A673 (cell line): ENCODE data around the gene IFNLR1. TPM values are rescaled to one million over a fixed set of nuclear protein-coding genes. Genes with fewer than 3 reads are reported as not detected.

ENCODE experiments used
- BruUV-seq: library from RNA; stranded (reverse); fragments of 400-500 nt; replicated peaks from 2 replicates; lab custom pipeline; 2021; lab: Mats Ljungman, UMichigan
- CTCF ChIA-PET: fragments of 300-600 bp; sonication (Branson Sonifier 250); formaldehyde crosslinking; loops from one replicate; lab custom pipeline; 2022; ENCODE audit warnings: antibody characterized with exemption; lab: Charles Lee
- POLR2A ChIA-PET: fragments of 300-600 bp; sonication (Branson Sonifier 250); formaldehyde crosslinking; loops from one replicate; lab custom pipeline; 2022; ENCODE audit warnings: antibody characterized with exemption; ENCODE audit not compliant: low non-redundant PET; lab: Charles Lee
- DNase-seq: peaks from one replicate; pipeline ENCODE4 v3.0.0-alpha.2; 2015; ENCODE audit warnings: low spot score
- H3K27ac ChIP-seq: fragments of 200-600 bp; sonication (generic); 2 replicates; pipeline ENCODE4 v1.5.1; 2016; ENCODE audit warnings: mixed run types, low read depth, mild to moderate bottlenecking, mixed read lengths, antibody characterized with exemption, low read length; ENCODE audit not compliant: poor library complexity, severe bottlenecking
- H3K27me3 ChIP-seq: fragments of 200-600 bp; sonication (generic); replicated peaks from 2 replicates; pipeline ENCODE4 v1.6.1; 2017; ENCODE audit warnings: mixed run types, low read depth, mild to moderate bottlenecking, mixed read lengths, antibody characterized with exemption, low read length; ENCODE audit not compliant: insufficient read depth, poor library complexity
- H3K36me3 ChIP-seq: fragments of 200-600 bp; sonication (generic); 2 replicates; pipeline ENCODE4 v1.6.1; 2016; ENCODE audit warnings: mixed run types, mild to moderate bottlenecking, mixed read lengths, antibody characterized with exemption, low read length; ENCODE audit not compliant: insufficient read depth, poor library complexity, severe bottlenecking
- H3K4me1 ChIP-seq: fragments of 200-600 bp; sonication (generic); 2 replicates; pipeline ENCODE4 v1.6.1; 2017; ENCODE audit warnings: mixed run types, mild to moderate bottlenecking, mixed read lengths, antibody characterized with exemption, low read length; ENCODE audit not compliant: insufficient read depth, poor library complexity, severe bottlenecking
- H3K4me3 ChIP-seq: fragments of 200-600 bp; sonication (generic); 2 replicates; pipeline ENCODE4 v1.5.1; 2016; ENCODE audit warnings: low read depth, mixed run types, mild to moderate bottlenecking, mixed read lengths, low read length; ENCODE audit not compliant: poor library complexity, severe bottlenecking
- H3K9me3 ChIP-seq: fragments of 200-600 bp; sonication (generic); 2 replicates; pipeline ENCODE4 v1.6.1; 2016; ENCODE audit warnings: mixed run types, low read depth, mild to moderate bottlenecking, mixed read lengths, antibody characterized with exemption, low read length; ENCODE audit not compliant: poor library complexity, severe bottlenecking
- EZH2 ChIP-seq: fragments of 200-600 bp; sonication (generic); IDR thresholded peaks from 2 replicates; pipeline ENCODE4 v1.6.1; 2017; ENCODE audit warnings: borderline replicate concordance, low read depth, mild to moderate bottlenecking, mixed read lengths, antibody characterized with exemption, low read length; ENCODE audit not compliant: poor library complexity, severe bottlenecking
- intact Hi-C: fragments of 100-400 bp; cut with micrococcal nuclease; formaldehyde crosslinking; loops from one replicate; pipeline ENCODE4 v1.10.0; 2022; ENCODE audit not compliant: unreplicated experiment
- total RNA-seq: library from RNA; stranded (reverse); gene quantifications from 2 replicates; pipeline ENCODE4 v1.2.3, GENCODE V29; 2021
- TF ChIP-seq, protein P1 (sequence below): fragments of 300-800, 200-600 bp; sonication (generic); conservative IDR thresholded peaks from 2 replicates; pipeline ENCODE4 v1.5.1; 2017; ENCODE audit warnings: low read depth, mild to moderate bottlenecking, antibody characterized with exemption, low read length, moderate library complexity, mixed read lengths

IFNLR1 gene
- total RNA-seq, 1 experiment from 2014 or later, result 2.0 TPM

DNA sequence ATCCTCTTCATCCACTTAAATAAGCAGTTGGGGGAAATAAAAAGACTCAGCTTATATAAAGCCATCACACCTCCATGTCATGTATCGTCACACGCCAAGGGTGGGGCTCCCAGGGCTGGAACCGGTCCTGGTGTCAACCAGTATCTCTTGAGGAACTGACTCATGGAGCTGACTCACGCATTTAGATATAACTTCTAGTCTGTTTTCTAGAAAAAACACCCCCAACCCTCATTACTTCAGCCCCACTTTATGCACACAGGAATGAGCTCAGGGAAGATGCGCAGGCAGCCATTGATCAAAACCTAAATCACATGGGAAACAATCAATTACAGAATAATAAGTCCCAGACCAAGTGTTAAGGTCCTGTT lies 37.2 kb downstream of the IFNLR1 start:
- H3K4me1 ChIP-seq, result peaks cover 4% of the 10 kb centered on the region
- peak; percentile 18 for DNase-seq
- no peaks in the 10 kb centered on the region for H3K36me3 ChIP-seq
- peak overlapping the region; percentile 16 for H3K4me3 ChIP-seq
- no peaks in the 10 kb centered on the region for H3K9me3 ChIP-seq
- CTCF ChIA-PET, result interaction anchor here (0.6 to 2.0 kb wide), 19 partner anchors 11 to 1849 kb away, joined by 3 to 45 read pairs (median 4); no protein-coding TSS in a partner anchor
- no peaks in the 10 kb centered on the region for H3K27me3 ChIP-seq
- H3K27ac ChIP-seq, result no peak overlapping the region
- TF ChIP-seq EZH2, result no peak
- TF ChIP-seq, protein P1, sequence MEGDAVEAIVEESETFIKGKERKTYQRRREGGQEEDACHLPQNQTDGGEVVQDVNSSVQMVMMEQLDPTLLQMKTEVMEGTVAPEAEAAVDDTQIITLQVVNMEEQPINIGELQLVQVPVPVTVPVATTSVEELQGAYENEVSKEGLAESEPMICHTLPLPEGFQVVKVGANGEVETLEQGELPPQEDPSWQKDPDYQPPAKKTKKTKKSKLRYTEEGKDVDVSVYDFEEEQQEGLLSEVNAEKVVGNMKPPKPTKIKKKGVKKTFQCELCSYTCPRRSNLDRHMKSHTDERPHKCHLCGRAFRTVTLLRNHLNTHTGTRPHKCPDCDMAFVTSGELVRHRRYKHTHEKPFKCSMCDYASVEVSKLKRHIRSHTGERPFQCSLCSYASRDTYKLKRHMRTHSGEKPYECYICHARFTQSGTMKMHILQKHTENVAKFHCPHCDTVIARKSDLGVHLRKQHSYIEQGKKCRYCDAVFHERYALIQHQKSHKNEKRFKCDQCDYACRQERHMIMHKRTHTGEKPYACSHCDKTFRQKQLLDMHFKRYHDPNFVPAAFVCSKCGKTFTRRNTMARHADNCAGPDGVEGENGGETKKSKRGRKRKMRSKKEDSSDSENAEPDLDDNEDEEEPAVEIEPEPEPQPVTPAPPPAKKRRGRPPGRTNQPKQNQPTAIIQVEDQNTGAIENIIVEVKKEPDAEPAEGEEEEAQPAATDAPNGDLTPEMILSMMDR, result no peak
- POLR2A ChIA-PET, result interaction anchor here (0.5 to 0.7 kb wide), 3 partner anchors 13 to 270 kb away, joined by 6 to 13 read pairs (median 6); no protein-coding TSS in a partner anchor
- no TSS peak for BruUV-seq
- intact Hi-C loops, result loop anchor here (1.0 kb wide), 1 partner anchor 241 kb away; no protein-coding TSS in a partner anchor

- ChIA-PET CTCF (no interaction called here), POLR2A (no interaction called here)
- DNase-seq, result no peak
- Histone ChIP-seq H3K27ac (no peak overlapping the region), H3K27me3 (no peaks in the 10 kb centered on the region), H3K9me3 (no peaks in the 10 kb centered on the region), H3K36me3 (no peaks in the 10 kb centered on the region), H3K4me1 (peaks cover 4% of the 10 kb centered on the region), H3K4me3 (no peak overlapping the region)
- BruUV-seq, result no TSS peak
- intact Hi-C loops, result no loop called here
- TF ChIP-seq EZH2, result no peak
- TF ChIP-seq, protein P1, result no peak
Measured at GRCh38 chr1:24147816-24148215, 39.3 kb downstream of the IFNLR1 start.

GRCh38 chr1:24147194-24147593 lies 39.9 kb downstream of the IFNLR1 start:
- CTCF ChIA-PET, result no interaction called here
- POLR2A ChIA-PET, result no interaction called here
- BruUV-seq, result no TSS peak

More at GRCh38 chr1:24147194-24147593, 39.9 kb downstream of the IFNLR1 start:
- no peaks in the 10 kb centered on the region for H3K9me3 ChIP-seq
- no peak overlapping the region for H3K4me3 ChIP-seq
- H3K27ac ChIP-seq, result no peak overlapping the region
- H3K27me3 ChIP-seq, result no peaks in the 10 kb centered on the region
- intact Hi-C loops, result no loop called here
- DNase-seq, result no peak
- peaks cover 4% of the 10 kb centered on the region for H3K4me1 ChIP-seq
- TF ChIP-seq, protein P1, result no peak
- no peak for TF ChIP-seq EZH2
- no peaks in the 10 kb centered on the region for H3K36me3 ChIP-seq
